ENCODE data around the gene LBHD1.
"Not testable (repeated sequence)": the region's sequence is repeated elsewhere in the genome, so short reads cannot be mapped to it uniquely, and the experiment has no call there.

Gene LBHD1

DNA sequence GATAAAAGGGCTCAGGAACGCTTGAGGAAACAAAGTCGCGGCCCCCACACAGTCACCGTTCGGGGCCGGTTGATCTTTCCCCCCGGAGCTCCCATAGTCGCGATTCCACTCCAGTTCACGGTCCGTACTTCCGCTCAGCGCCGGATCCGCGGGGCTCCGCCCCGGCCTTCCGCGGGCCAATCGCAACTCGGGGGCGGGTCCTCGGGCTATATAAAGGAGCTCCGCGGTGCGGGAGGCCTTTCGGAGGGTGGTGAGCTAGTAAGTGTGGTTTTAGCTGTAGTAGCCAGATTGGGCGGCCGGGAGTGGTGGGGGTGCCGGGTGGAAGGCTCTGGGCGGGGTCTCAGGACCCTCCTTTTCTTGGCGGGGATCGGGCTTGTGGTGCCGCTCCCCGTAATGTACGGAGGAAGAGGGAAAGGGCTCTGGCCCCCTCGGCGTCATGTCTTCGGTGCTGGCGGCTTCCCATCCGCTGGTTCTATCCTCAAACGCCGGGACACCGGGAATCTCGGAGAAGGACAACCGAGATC is 6.9 kb downstream of the LBHD1 start, which contains the start of the genes C11orf98 and CSKMT:
C11orf98 (minus strand) TSS at position 136 of the 524 bp plus-strand sequence; CDS start at position 95, 41 bp downstream.
CSKMT (plus strand) TSS at position 238 of the 524 bp plus-strand sequence. CDS start 568 bp downstream, outside the sequence.
- peak; percentile 94 for ATAC-seq (ENCODE audit: low read depth)
- peaks cover 18% of the 10 kb centered on the region for H3K4me1 Mint-ChIP-seq
- peak; percentile 96 to 97 for DNase-seq (ENCODE audit: low spot score in 2 of 2)
- no peaks in the 10 kb centered on the region for H3K9me3 Mint-ChIP-seq
- H3K36me3 Mint-ChIP-seq = peaks cover 2% of the 10 kb centered on the region
- no peaks in the 10 kb centered on the region for H3K27me3 Mint-ChIP-seq
- peak within 1 kb of the TSS; percentile 90 for H3K27ac Mint-ChIP-seq
- peak within 1 kb of the TSS; percentile 91 for H3K4me3 Mint-ChIP-seq

DNA sequence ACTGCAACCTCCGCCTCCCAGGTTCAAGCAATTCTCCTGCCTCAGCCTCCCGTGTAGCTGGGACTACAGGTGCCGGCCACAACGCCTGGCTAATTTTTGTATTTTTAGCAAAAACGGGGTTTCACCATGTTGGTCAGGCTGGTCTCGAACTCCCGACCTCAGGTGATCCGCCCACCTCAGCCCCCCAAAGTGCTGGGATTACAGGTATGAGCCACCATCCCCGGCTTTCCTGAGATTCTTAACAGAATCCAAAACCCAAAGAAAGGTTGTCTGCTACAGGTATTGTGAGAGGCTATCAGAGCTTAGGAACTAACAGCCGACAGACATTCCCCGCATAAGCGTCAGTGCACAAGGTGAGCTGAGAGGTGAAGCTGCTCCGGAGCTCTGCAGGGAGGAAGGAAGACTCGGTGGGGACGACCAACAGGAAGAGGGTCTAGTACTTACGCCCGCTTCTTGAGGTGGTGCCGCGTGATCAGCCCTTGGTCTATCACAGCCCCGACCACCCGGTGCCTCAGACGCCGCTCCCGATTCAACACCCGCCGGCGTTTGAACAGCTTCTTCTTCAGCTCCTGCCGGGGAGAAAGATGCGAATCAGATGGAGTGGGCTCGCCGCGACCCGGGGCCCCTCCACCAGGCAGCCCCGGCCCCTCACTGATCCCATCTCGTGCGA is 7.5 kb downstream of the LBHD1 start:
- H3K27ac Mint-ChIP-seq = peak overlapping the region; percentile 90
- H3K36me3 Mint-ChIP-seq = peaks cover 2% of the 10 kb centered on the region
- DNase-seq (ENCODE audit: low spot score in 2 of 2) (peak in 1 of 2 donors; percentile 46), ATAC-seq (ENCODE audit: low read depth) (peak; percentile 43)
- no peaks in the 10 kb centered on the region for H3K9me3 Mint-ChIP-seq
- no peaks in the 10 kb centered on the region for H3K27me3 Mint-ChIP-seq
- peak overlapping the region; percentile 91 for H3K4me3 Mint-ChIP-seq
- H3K4me1 Mint-ChIP-seq = peaks cover 18% of the 10 kb centered on the region

GRCh38 chr11:62656796-62657429 is 15.2 kb downstream of the LBHD1 start:
- Mint-ChIP-seq H3K9me3 (no peaks in the 10 kb centered on the region), H3K36me3 (no peaks in the 10 kb centered on the region), H3K4me1 (peaks cover 9% of the 10 kb centered on the region), H3K27ac (no peak overlapping the region), H3K27me3 (no peaks in the 10 kb centered on the region), H3K4me3 (no peak overlapping the region)
- ATAC-seq (ENCODE audit: low read depth) (no peak), DNase-seq (ENCODE audit: low spot score in 2 of 2) (no peak)

GRCh38 chr11:62654297-62654696 is 17.8 kb downstream of the LBHD1 start:
- H3K4me1 Mint-ChIP-seq = peaks cover 16% of the 10 kb centered on the region
- H3K27ac Mint-ChIP-seq = peak overlapping the region; percentile 28
- no peak for DNase-seq (ENCODE audit: low spot score in 2 of 2)
- peak overlapping the region; percentile 66 for H3K4me3 Mint-ChIP-seq
- H3K9me3 Mint-ChIP-seq = no peaks in the 10 kb centered on the region
- no peaks in the 10 kb centered on the region for H3K36me3 Mint-ChIP-seq
- ATAC-seq (ENCODE audit: low read depth) = no peak
- no peaks in the 10 kb centered on the region for H3K27me3 Mint-ChIP-seq

DNA sequence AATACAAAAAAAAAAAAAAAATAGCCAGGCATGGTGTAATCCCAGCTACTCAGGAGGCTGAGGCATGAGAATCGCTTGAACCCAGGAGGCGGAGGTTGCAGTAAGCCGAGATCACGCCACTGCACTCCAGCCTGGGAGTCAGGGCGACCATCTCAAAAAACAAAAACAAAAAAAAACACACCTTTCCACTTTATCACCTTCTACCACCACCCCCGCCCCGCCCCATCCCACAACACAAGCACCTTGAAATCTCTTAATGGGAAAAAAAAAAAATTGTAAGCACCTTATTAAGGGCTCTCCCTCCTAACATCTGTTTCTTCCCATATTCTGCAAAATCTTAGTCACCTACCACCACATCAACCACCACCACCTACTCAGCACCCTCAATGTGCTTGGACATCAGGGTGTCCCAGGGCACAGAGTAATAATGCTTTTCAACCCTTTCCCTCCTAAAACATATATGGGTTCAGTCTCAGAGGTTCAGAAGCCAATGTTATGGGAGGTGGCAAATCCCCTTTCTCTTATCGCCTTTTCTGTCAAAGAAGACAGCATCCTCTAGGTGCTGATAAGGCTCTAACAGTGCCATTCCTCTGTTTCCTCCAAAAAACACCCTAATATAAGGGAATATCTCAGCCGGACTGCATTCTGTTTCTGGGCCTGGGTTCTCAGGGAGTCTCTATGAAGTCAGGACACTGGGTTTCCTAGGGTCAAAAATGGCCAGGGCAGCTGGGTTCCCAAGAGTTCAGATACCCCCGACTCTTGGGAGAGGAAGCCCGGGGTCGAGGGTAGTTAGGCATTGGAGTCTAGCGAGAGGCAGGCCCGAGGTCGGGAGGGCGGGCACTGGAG is 19.7 kb downstream of the LBHD1 start:
- peak overlapping the region; percentile 98 for H3K27ac Mint-ChIP-seq
- peak overlapping the region; percentile 97 for H3K4me3 Mint-ChIP-seq
- peaks cover 16% of the 10 kb centered on the region for H3K4me1 Mint-ChIP-seq
- no peak for ATAC-seq (ENCODE audit: low read depth)
- no peaks in the 10 kb centered on the region for H3K36me3 Mint-ChIP-seq
- no peaks in the 10 kb centered on the region for H3K27me3 Mint-ChIP-seq
- no peak for DNase-seq (ENCODE audit: low spot score in 2 of 2)
- H3K9me3 Mint-ChIP-seq = no peaks in the 10 kb centered on the region

- not testable (repeated sequence) for H3K27ac Mint-ChIP-seq; H3K27me3 Mint-ChIP-seq; ATAC-seq (ENCODE audit: low read depth); H3K4me3 Mint-ChIP-seq; H3K36me3 Mint-ChIP-seq; H3K9me3 Mint-ChIP-seq; DNase-seq (ENCODE audit: low spot score in 2 of 2)
- H3K4me1 Mint-ChIP-seq = peaks cover 20% of the 10 kb centered on the region
Measured at GRCh38 chr11:62650283-62650682, 21.8 kb downstream of the LBHD1 start.

DNA sequence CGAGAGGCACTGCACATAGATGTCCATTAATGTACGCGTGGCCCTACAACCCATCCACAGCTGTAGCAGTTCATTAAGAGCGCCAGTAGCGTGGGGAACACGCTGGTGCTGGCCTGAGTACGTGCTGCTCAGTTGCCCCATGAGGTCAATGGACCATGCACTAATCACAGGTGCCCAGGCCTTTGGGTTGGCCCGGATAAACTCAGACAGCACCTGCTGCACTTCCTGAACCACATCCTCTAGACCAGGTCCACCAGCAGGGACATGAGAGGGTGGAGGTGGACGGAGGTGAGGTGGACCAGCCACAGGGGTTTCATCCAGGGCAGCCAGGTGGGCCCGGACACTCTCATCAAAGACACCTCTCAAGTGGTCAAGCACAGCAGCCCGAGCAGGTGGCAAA is 22.6 kb downstream of the LBHD1 start:
- Mint-ChIP-seq H3K4me3 (no peak overlapping the region), H3K9me3 (no peaks in the 10 kb centered on the region), H3K4me1 (peaks cover 23% of the 10 kb centered on the region), H3K27me3 (no peaks in the 10 kb centered on the region), H3K36me3 (no peaks in the 10 kb centered on the region), H3K27ac (no peak overlapping the region)
- ATAC-seq (ENCODE audit: low read depth) (no peak), DNase-seq (ENCODE audit: low spot score in 2 of 2) (no peak)

- H3K4me3 Mint-ChIP-seq = no peak overlapping the region
- no peak overlapping the region for H3K27ac Mint-ChIP-seq
- peaks cover 23% of the 10 kb centered on the region for H3K4me1 Mint-ChIP-seq
- ATAC-seq (ENCODE audit: low read depth) (no peak), DNase-seq (ENCODE audit: low spot score in 2 of 2) (no peak)
- no peaks in the 10 kb centered on the region for H3K36me3 Mint-ChIP-seq
- H3K27me3 Mint-ChIP-seq = no peaks in the 10 kb centered on the region
- no peaks in the 10 kb centered on the region for H3K9me3 Mint-ChIP-seq
Measured at GRCh38 chr11:62648967-62649364, 23.1 kb downstream of the LBHD1 start.

GRCh38 chr11:62648185-62648966 is 23.7 kb downstream of the LBHD1 start:
- H3K27me3 Mint-ChIP-seq = no peaks in the 10 kb centered on the region

DNA sequence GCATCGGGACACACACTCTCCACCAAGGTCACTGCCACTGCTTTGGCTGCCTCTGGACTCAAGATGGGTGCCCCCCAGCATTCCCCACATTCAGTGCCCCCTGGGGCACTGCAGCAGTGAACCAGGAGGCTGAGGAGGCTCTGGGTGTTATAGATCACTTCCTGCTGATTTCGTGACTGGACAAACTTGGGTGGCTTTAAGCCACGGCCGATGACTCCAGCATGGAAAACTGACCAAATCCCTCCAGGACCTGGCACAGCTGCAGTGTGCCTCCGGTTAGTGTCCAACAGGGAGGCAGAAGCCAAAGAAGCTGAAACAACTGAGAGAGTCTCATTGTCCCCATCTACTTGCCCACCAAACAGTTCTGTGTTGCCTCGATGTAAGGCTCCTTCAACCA is 24.5 kb downstream of the LBHD1 start:
- Mint-ChIP-seq H3K36me3 (no peaks in the 10 kb centered on the region), H3K9me3 (no peaks in the 10 kb centered on the region), H3K27ac (no peak overlapping the region), H3K27me3 (no peaks in the 10 kb centered on the region), H3K4me1 (peaks cover 19% of the 10 kb centered on the region), H3K4me3 (no peak overlapping the region)
- no peak for DNase-seq (ENCODE audit: low spot score in 2 of 2)
- no peak for ATAC-seq (ENCODE audit: low read depth)

More at GRCh38 chr11:62648185-62648966, 23.7 kb downstream of the LBHD1 start:
- Mint-ChIP-seq H3K36me3 (no peaks in the 10 kb centered on the region), H3K4me1 (peaks cover 20% of the 10 kb centered on the region), H3K9me3 (no peaks in the 10 kb centered on the region), H3K27ac (no peak overlapping the region), H3K4me3 (no peak overlapping the region)
- no peak for ATAC-seq (ENCODE audit: low read depth)
- DNase-seq (ENCODE audit: low spot score in 2 of 2) = no peak

DNA sequence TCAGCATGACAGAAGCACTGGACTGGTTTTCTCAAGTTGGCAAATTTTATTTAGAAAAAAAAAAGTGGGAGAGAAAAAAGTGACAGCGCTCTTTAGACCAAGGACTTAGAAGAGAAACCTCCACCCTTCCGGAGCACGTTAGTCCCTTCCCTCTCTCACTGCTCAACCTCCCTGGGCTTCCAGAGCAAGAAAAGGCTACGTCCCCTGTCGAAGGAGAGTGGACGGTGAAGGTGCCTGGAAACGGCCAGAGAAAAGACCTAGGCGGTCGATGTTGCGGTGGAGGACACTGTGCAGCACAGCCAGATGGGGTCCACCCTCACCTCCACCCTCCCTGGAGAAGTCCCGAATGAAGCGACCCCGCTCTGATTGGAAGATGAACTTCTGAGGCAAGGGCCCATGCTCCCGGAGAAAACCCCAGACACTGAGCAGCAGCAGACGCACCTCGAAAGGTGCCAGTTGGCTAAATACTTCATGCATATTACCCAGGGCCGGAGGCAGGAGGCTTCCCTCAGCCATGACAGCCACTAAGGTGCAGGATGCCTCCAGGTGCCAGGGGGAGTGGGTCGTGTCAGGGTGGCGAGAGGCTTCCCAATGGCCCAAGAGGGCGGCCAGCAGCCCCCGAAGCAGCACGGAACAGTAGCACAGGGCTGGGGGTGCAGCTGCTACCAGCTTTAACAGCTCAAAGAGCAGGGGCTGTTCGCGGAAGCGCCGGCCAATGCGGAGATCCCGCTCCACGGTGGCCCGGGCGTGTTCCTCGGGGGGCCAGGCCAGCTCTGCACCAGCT is 25.1 kb downstream of the LBHD1 start:
- Mint-ChIP-seq H3K9me3 (no peaks in the 10 kb centered on the region), H3K4me1 (peaks cover 15% of the 10 kb centered on the region), H3K4me3 (peak overlapping the region; percentile 90), H3K27me3 (no peaks in the 10 kb centered on the region), H3K27ac (peak overlapping the region; percentile 88), H3K36me3 (no peaks in the 10 kb centered on the region)
- DNase-seq (ENCODE audit: low spot score in 2 of 2) = no peak
- ATAC-seq (ENCODE audit: low read depth) = no peak

GRCh38 chr11:62645946-62646824 is 25.9 kb downstream of the LBHD1 start, which contains the start of gene GANAB:
GANAB (minus strand) TSS chr11:62646613; CDS start chr11:62646599, 14 bp downstream.
- Mint-ChIP-seq H3K9me3 (no peaks in the 10 kb centered on the region), H3K4me3 (peak within 1 kb of the TSS; percentile 90), H3K4me1 (peaks cover 11% of the 10 kb centered on the region), H3K36me3 (no peaks in the 10 kb centered on the region), H3K27me3 (no peaks in the 10 kb centered on the region), H3K27ac (peak within 1 kb of the TSS; percentile 88)
- ATAC-seq (ENCODE audit: low read depth) (peak; percentile 99), DNase-seq (ENCODE audit: low spot score in 2 of 2) (peak; percentile 87 to 96)
